ENCODE measurements around the gene PNKD.

Gene PNKD

DNA sequence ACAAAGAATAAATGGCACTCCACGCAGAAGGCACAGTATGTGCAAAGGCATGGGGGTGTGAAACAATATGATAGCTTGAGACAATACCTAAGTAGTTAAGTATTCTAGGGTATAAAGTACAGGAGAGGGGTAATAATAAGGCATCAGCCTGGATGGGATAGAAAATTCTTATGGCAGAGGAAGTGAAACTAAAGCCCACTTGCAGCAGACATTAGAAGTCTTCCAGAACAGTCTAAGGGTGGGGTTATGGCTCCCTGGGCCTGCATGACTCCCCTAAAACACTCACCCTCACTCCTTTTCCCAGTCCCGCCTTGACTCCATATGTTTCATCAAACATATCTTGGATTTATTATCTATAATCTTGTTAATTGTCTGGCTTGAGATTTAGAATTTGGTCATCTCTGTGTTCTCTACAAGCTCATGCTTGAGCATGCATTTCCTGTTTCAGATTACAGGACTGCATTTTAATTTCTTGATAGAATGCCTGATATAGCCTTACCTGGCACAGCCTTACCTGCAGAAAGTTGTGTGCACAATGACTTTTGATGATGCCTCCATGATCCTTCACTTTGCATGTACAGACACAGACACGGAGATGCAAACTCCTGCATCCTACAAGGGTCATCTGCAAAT, 50.5 kb downstream of the PNKD start:
- no peak for DNase-seq

DNA sequence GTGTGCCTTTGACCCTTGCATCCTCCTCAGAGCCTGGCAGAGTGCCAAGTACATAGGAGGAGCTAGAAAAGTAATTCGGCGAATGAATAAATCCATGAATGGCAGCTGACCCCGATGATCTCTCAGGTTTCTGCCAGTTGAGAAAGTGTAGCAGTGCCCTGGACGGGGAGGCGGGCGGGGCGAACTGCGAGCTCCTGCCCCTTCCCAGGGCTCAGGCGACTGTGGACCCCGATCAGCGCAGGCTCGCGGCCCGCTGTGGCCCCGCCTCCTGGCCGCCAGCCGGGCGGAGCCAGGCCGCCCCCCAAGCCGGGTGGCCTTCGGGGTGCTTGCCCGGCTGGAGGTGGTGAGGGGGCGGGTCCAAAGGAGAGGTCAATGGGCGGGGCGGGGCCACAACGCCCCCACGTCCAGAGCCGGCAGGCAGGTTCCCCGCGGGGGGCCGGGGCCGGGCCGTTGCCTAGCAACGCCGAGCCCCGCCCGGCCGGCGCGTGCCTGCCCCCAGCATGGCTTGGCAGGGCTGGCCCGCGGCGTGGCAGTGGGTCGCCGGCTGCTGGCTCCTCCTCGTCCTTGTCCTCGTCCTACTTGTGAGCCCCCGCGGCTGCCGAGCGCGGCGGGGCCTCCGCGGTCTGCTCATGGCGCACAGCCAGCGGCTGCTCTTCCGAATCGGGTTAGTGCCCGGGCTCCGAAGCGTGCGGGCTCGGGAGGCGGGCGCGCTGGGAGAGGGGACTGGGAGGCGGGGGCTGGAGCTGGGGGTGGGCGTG, 52.6 kb downstream of the PNKD start:
- peak; percentile 33 for DNase-seq

DNA sequence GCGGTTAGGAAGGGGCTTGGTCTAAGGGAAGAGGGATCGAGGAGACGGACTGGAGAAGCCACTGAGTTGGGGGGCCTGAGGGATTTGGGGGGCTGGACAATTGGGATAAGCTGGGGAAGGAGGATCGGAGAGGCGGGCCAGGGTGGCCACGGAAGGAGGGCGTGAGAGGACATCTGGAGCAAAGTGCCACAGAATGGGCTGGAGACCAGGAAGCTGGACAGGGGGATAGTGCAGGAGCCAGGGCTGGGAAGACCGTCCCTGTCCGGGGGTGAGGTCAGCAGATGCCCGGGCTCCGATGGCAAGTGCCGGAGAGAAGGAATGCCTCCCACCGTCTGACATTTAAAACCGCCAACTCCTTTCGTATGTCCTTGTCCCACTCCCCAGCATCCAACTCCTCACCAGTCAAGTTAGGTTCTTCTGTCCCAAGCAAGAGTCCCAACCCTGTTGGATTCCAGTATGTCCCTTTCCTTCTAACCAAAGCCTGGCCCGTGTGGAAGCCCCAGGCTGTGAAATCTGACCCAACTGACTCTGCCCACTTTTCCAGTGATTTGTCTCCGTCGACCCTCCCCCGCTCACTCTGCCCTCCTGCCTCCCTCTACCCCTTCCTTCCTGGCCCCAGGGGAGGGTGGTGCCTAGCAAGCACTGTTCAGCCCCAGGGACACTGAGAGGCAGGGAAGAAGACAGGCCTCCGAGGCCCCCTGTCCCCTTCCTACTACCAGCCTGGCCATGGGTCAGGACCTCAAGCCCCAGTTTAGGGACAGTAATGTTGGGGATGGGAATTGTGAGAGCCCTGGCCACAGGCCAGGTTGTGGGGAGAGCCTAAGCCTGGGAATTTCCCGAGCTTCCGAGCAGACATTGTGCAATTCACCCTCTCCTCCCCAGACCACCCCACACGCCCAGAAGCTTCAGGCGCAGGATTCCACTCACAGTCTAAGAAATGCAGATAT, 53.5 kb downstream of the PNKD start:
- no peak for DNase-seq

DNA sequence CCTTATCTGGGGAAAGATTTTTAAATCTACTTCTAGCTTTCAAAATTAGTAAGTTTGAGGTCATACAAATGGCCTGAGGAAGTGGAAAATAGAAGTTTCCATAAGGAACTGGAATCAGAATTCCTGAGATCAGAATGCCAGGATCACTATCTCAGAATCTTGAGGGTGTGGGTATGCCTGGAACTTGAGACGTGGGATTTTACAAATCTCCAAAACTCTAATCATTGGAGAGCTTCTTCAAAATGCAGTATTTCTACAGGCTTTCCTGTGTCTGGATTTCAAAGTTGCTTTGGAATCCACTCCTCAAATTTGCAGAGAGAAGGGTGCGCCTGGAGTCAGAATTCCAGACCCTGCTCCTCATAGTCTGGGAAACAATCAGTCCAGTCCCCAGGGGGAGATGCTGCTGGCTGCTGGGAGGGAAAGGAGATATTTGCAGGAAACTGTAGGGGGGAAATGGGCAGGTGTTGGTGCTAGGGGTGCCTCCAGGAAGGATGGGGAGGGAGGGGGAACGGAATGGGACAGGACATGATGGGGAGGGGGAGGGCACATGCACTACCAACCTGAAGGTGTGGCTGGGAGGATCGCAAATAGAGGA, 55.3 kb downstream of the PNKD start:
- no peak for DNase-seq

DNA sequence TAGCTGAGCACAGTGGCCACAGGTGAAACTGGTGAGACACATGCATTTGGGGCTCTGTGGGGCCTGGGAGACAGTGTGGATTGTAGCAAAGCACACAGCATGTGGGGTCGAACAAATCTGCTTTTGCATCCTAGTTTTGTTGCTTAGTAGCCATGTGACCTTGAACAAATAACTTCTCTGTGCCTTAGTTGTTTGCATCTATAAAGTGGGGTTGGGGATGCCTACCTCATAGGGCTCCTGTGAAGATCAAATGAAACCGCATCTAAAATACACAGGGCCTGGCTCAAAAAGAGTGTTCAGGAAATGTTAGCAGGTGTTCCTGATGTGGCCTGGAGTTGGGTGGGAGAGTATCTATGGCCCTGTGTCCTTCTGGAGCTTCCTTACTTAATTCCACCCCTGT, 56.0 kb downstream of the PNKD start:
- DNase-seq: no peak

- DNase-seq: no peak
These were observed 57.3 kb downstream of the PNKD start for GRCh38 chr2:218327451-218328210.

DNA sequence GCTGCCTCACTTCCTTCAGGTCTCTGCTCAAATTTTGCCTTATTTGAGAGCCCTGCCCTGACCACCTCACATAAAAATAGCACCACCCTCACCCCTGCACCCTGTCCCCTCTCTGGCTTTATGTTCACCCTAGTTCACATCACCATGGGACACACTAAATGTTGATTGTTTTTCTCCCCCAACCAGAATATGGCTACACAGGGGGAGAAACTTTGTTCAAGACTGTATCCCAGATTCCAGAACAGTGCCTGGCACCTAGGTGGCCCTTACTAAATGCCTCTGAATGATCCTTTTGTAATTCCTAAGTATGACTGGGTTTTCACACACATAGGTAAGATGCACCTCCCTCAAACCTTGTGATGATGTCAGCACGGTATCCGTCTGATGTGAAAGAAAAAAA, 58.0 kb downstream of the PNKD start:
- no peak for DNase-seq

- DNase-seq: no peak
These were observed 58.9 kb downstream of the PNKD start for GRCh38 chr2:218329027-218329825.

GRCh38 chr2:218329826-218330593, 59.7 kb downstream of the PNKD start:
- DNase-seq: no peak

GRCh38 chr2:218331745-218332144, 61.4 kb downstream of the PNKD start:
- no peak for DNase-seq

DNA sequence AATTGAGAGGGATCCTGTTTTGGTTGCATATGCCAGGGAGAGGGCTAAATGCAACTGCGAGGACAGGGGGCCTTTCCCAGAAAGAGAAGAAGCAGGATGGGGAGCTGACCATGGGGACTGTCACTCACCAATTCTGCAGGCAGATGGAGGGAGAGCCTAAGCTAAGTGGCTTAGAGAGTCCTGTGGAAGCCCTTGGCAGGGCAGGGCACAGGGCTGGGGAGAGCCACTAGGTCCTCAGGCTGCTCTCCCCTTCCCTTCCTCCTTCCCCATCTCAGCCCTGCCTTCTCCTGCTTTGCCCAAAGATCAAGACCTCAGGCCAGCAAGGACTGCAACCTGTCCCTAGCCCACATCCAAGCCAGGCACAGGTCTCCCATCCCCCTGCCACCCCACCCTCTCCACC, 62.0 kb downstream of the PNKD start:
- DNase-seq: no peak

GRCh38 chr2:218332920-218333645, 62.8 kb downstream of the PNKD start:
- no peak for DNase-seq

GRCh38 chr2:218334531-218334930, 64.2 kb downstream of the PNKD start:
- DNase-seq: no peak

- DNase-seq: no peak
These were observed 70.3 kb downstream of the PNKD start for GRCh38 chr2:218340656-218341055.

GRCh38 chr2:218341381-218341780, 71.1 kb downstream of the PNKD start:
- no peak for DNase-seq

- no peak for DNase-seq
These were observed 72.5 kb downstream of the PNKD start for GRCh38 chr2:218342837-218343236.

- DNase-seq: no peak
These were observed 73.3 kb downstream of the PNKD start for GRCh38 chr2:218343591-218343990.

GRCh38 chr2:218344090-218344754, 73.9 kb downstream of the PNKD start:
- no peak for DNase-seq

DNA sequence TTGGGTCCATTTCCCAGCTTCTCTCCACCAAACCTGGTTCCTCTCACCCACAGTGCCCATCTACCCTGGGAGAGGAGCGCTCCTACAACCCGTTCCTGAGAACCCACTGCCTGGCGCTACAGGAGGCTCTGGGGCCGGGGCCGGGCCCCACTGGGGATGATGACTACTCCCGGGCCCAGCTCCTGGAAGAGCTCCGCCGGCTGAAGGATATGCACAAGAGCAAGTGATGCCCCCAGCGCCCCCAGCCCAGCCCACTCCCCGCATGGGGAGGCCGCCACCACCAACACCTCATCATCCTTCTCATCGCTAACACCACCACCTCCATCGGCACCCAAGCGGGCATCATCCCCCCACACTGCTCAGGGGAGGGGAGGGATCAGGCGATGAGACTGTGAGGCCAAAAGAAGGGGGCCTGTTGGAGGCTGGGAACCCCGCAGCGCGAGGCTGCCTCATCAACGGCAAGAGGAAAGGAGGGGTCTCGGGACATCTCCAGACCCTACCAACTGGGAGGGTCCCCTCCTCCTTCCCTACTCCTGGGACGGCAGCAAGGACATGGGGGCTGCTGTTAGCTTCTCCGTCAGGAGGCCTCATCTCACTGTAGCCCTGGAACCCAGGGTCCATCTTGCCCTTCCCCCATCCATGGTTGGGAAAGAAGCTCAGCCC, 74.6 kb downstream of the PNKD start:
- DNase-seq: no peak
